HepG2 (cell line): ENCODE results near the gene ELL3. TPM values are rescaled to one million over a fixed set of nuclear protein-coding genes. Genes with fewer than 3 reads are reported as not detected.

Source experiments
- ATAC-seq: fragments of 200-7000 bp; cut with Tn5 transposase; 3 replicates; pipeline ENCODE4 v1.9.1; 2020; ENCODE audit warnings: mild to moderate bottlenecking, moderate library complexity
- BruUV-seq: library from RNA; stranded (reverse); fragments of 400-500 nt; replicated peaks from 2 replicates; lab custom pipeline; 2021; lab: Mats Ljungman, UMichigan
- CTCF ChIA-PET: fragments of 300-600 bp; formaldehyde crosslinking; extraction: SDS; loops from one replicate; lab custom pipeline; 2021; ENCODE audit warnings: low total read pairs, inconsistent platforms, low intra/inter-chr PET ratio; lab: Yijun Ruan, JAX
- POLR2A ChIA-PET: fragments of 350-600 bp; sonication (Branson Sonifier 250); formaldehyde crosslinking; loops from one replicate; lab custom pipeline; 2020; ENCODE audit warnings: antibody characterized with exemption, inconsistent platforms; lab: Yijun Ruan, JAX
- DNase-seq: peaks from one replicate; pipeline ENCODE4 v3.0.0-alpha.2; 2015; ENCODE audit warnings: low spot score
- FAIRE-seq: peaks from 3 replicates; lab custom pipeline; 2011; peaks lifted over from hg19 to GRCh38; lab: Jason Lieb, UNC
- H2AFZ ChIP-seq: one replicate; pipeline ENCODE4 v1.6.1; 2011; ENCODE audit warnings: low read length, inconsistent platforms
- H3K27ac ChIP-seq: fragments of 300-600 bp; 3 replicates; pipeline ENCODE4 v1.8.0; 2011; ENCODE audit warnings: mixed run types, mild to moderate bottlenecking, mixed read lengths, low read length, inconsistent platforms; ENCODE audit not compliant: insufficient read depth; ENCODE audit errors: extremely low read length
- H3K27me3 ChIP-seq, 2 experiments: fragments of 200-600 bp in 1 of 2; 2 replicates in 1 of 2; 3 replicates in 1 of 2; pipeline versions ENCODE4 v1.6.0 to v1.8.0; 2011; ENCODE audit warnings: low read length in 2 of 2, mild to moderate bottlenecking in 2 of 2, moderate library complexity in 2 of 2, inconsistent platforms in 1 of 2; ENCODE audit not compliant: insufficient read depth in 2 of 2, control insufficient read depth in 1 of 2
- H3K36me3 ChIP-seq, 2 experiments: fragments of 200-600 bp in 1 of 2; replicated peaks in 1 of 2; 2 replicates in 1 of 2; 3 replicates in 1 of 2; pipeline versions ENCODE4 v1.5.1 to v1.8.0; 2011; ENCODE audit warnings: low read length in 2 of 2, inconsistent platforms in 1 of 2; ENCODE audit not compliant: insufficient read depth in 2 of 2, control insufficient read depth in 1 of 2
- H3K4me1 ChIP-seq: 2 replicates; pipeline ENCODE4 v1.5.1; 2012; ENCODE audit warnings: low read length, inconsistent platforms; ENCODE audit not compliant: insufficient read depth
- H3K4me2 ChIP-seq: 2 replicates; pipeline ENCODE4 v1.6.0; 2011; ENCODE audit warnings: low read depth, low read length, inconsistent platforms
- H3K4me3 ChIP-seq, 3 experiments: fragments of 200-600 bp in 1 of 3; sonication (generic), shearing (Covaris generic) in 1 of 3; replicated peaks in 1 of 3; 2 replicates each; pipeline ENCODE4 v1.5.1; 2011 to 2016; ENCODE audit warnings: low read length in 3 of 3, inconsistent platforms in 2 of 3, low read depth in 2 of 3, mild to moderate bottlenecking in 2 of 3, control low read depth in 1 of 3, mixed read lengths in 1 of 3; ENCODE audit not compliant: insufficient read depth in 1 of 3
- H3K79me2 ChIP-seq: one replicate; pipeline ENCODE4 v1.6.1; 2011; ENCODE audit warnings: low read length, inconsistent platforms; ENCODE audit not compliant: insufficient read depth
- H3K9ac ChIP-seq: 2 replicates; pipeline ENCODE4 v1.6.0; 2011; ENCODE audit warnings: mild to moderate bottlenecking, low read depth, low read length, inconsistent platforms; ENCODE audit not compliant: insufficient read depth
- H3K9me3 ChIP-seq: 2 replicates; pipeline ENCODE4 v1.5.1; 2012; ENCODE audit warnings: mild to moderate bottlenecking, low read length
- H4K20me1 ChIP-seq: 2 replicates; pipeline ENCODE4 v1.6.0; 2011; ENCODE audit warnings: inconsistent platforms, mild to moderate bottlenecking, low read length, moderate library complexity; ENCODE audit not compliant: insufficient read depth
- ATF7 ChIP-seq, 2 experiments: fragments of 450-650 bp in 1 of 2; sonication (generic) in 1 of 2; formaldehyde crosslinking in 1 of 2; IDR thresholded peaks; 2 replicates each; pipeline versions ENCODE4 v1.4.0 to v1.6.1; 2016 to 2020; ENCODE audit warnings: antibody characterized with exemption in 1 of 2, mild to moderate bottlenecking in 1 of 2, missing genetic modification reagents in 1 of 2
- SKIL ChIP-seq: sonication (generic); formaldehyde crosslinking; IDR thresholded peaks from 2 replicates; pipeline ENCODE4 v1.8.0; 2022; ENCODE audit warnings: missing genetic modification reagents, mild to moderate bottlenecking, moderate library complexity, borderline replicate concordance
- ZNF431 ChIP-seq: sonication (generic); formaldehyde crosslinking; IDR thresholded peaks from 2 replicates; pipeline ENCODE4 v1.9.0; 2022; ENCODE audit warnings: missing genetic modification reagents, low read depth, mild to moderate bottlenecking, borderline replicate concordance
- ZNF569 ChIP-seq: sonication (generic); formaldehyde crosslinking; IDR thresholded peaks from 2 replicates; pipeline ENCODE4 v1.5.0; 2020; ENCODE audit warnings: mild to moderate bottlenecking, missing genetic modification reagents, moderate library complexity, borderline replicate concordance
- ZNF740 ChIP-seq: sonication (generic); formaldehyde crosslinking; IDR thresholded peaks from 2 replicates; pipeline ENCODE4 v1.4.0; 2020; ENCODE audit warnings: missing genetic modification reagents
- ZNF850 ChIP-seq: sonication (generic); formaldehyde crosslinking; conservative IDR thresholded peaks from 2 replicates; pipeline ENCODE4 v1.9.0; 2021; ENCODE audit warnings: mild to moderate bottlenecking, missing genetic modification reagents
- WGBS: methylation state at CpG from one replicate; pipeline ENCODE4 v1.1.6; 2017; ENCODE audit warnings: low lambda C conversion rate; 5-methylcytosine and 5-hydroxymethylcytosine counted together
- in situ Hi-C: cut with HindIII; loops from 2 replicates; pipeline ENCODE4 v1.10.0; 2017; ENCODE audit warnings: low pct_unique_long_range_greater_than_20kb; ENCODE audit not compliant: extremely low pct_ligation_motif_present
- intact Hi-C: fragments of 100-400 bp; cut with micrococcal nuclease; formaldehyde crosslinking; loops from one replicate; pipeline ENCODE4 v1.10.0; 2022; ENCODE audit not compliant: unreplicated experiment
- polyA plus RNA-seq, 8 experiments: library from polyadenylated mRNA; depleted of rRNA in 3 of 8; stranded (reverse) in 7 of 8; unstranded in 1 of 8; fragments of >200 nt; fragmentation: Illumina TruSeq in 4 of 8; extraction: Trizol in 4 of 8; gene quantifications; 2 replicates each; pipeline versions ENCODE4 v1.2.1 to v1.2.3, GENCODE V29; 2011 to 2016; ENCODE audit warnings: low read depth in 4 of 8, missing spikeins in 1 of 8, mixed read lengths in 1 of 8; ENCODE audit not compliant: insufficient read depth in 1 of 8
- total RNA-seq, 5 experiments: library from RNA; depleted of rRNA; stranded (reverse); fragments of >200 nt; fragmentation: Illumina TruSeq; extraction: Trizol; gene quantifications; 2 replicates each; pipeline ENCODE4 v1.2.3, GENCODE V29; 2016; ENCODE audit warnings: low read depth in 1 of 5

The ELL3 gene
- total and polyA plus RNA-seq, 2 of the 13 experiments (the other 11 are each of a cell fraction or from before 2014, with no cell fraction given), result 6.1 to 8.8 TPM

- Histone ChIP-seq H3K27me3 (no peaks in the 10 kb centered on the region), H3K4me2 (no peak overlapping the region), H3K36me3 (peaks cover 8 to 55% of the 10 kb centered on the region in 2 experiments), H3K9me3 (no peaks in the 10 kb centered on the region), H2AFZ (no peak overlapping the region), H4K20me1 (no peaks in the 10 kb centered on the region), H3K9ac (no peak overlapping the region), H3K4me1 (peaks cover 15% of the 10 kb centered on the region), H3K79me2 (no peaks in the 10 kb centered on the region), H3K27ac (no peak overlapping the region), H3K4me3 (no peak overlapping the region)
- intact Hi-C loops, result no loop called here
- peak; percentile 58 for TF ChIP-seq ATF7 (IDR thresholded peaks at IDR 0.05)
- no peak for TF ChIP-seq ATF7 (CRISPR knock-in tag; IDR thresholded peaks at IDR 0.05)
- TF ChIP-seq ZNF850 (CRISPR knock-in tag), result no peak
- no TSS peak for BruUV-seq
- ChIA-PET CTCF (no interaction called here), POLR2A (no interaction called here)
- in situ Hi-C loops, result loop anchor here (10.0 to 25.0 kb wide), 2 partner anchors 258 to 335 kb away; partner anchors contain the start of gene MAP1A
- no peak for FAIRE-seq
- ATAC-seq, result no peak
- DNase-seq, result no peak
Observed at GRCh38 chr15:43772624-43773023, 4.1 kb downstream of the ELL3 start.

- no peak for FAIRE-seq
- 97% methylated on average over 2 of the region's 2 CpGs for WGBS
- TF ChIP-seq SKIL (CRISPR knock-in tag), result no peak
- no peak for TF ChIP-seq ZNF431
- TF ChIP-seq ZNF740 (CRISPR knock-in tag), result no peak
- TF ChIP-seq ZNF569 (CRISPR knock-in tag), result no peak
- intact Hi-C loops, result no loop called here
- Histone ChIP-seq H3K9ac (no peak overlapping the region), H3K4me1 (peaks cover 15% of the 10 kb centered on the region), H3K27me3 (no peaks in the 10 kb centered on the region), H2AFZ (no peak overlapping the region), H3K36me3 (peaks cover 8 to 58% of the 10 kb centered on the region in 2 experiments), H3K27ac (no peak overlapping the region), H3K4me3 (no peak overlapping the region), H3K79me2 (no peaks in the 10 kb centered on the region), H3K9me3 (no peaks in the 10 kb centered on the region), H4K20me1 (no peaks in the 10 kb centered on the region), H3K4me2 (no peak overlapping the region)
- CTCF ChIA-PET, result no interaction called here
- no peak for DNase-seq
- no peak for ATAC-seq
- POLR2A ChIA-PET, result no interaction called here
- no TSS peak for BruUV-seq
- in situ Hi-C loops, result loop anchor here (10.0 to 25.0 kb wide), 2 partner anchors 257 to 335 kb away; partner anchors contain the start of gene MAP1A
Observed at GRCh38 chr15:43771816-43772215, 5.0 kb downstream of the ELL3 start.
